H54 (cell line): ENCODE measurements around the gene C3orf49.

Experiments
- DNase-seq: peaks from one replicate; pipeline ENCODE4 v3.0.0; 2011; ENCODE audit warnings: low spot score, mixed read lengths; ENCODE audit not compliant: insufficient read length
- FAIRE-seq: peaks from 3 replicates; lab custom pipeline; 2011; peaks lifted over from hg19 to GRCh38; lab: Jason Lieb, UNC
- POLR2A ChIP-seq: IDR thresholded peaks from 2 replicates; pipeline ENCODE4 v1.6.1; 2011; ENCODE audit warnings: low read depth, mild to moderate bottlenecking, low read length

C3orf49 gene

DNA sequence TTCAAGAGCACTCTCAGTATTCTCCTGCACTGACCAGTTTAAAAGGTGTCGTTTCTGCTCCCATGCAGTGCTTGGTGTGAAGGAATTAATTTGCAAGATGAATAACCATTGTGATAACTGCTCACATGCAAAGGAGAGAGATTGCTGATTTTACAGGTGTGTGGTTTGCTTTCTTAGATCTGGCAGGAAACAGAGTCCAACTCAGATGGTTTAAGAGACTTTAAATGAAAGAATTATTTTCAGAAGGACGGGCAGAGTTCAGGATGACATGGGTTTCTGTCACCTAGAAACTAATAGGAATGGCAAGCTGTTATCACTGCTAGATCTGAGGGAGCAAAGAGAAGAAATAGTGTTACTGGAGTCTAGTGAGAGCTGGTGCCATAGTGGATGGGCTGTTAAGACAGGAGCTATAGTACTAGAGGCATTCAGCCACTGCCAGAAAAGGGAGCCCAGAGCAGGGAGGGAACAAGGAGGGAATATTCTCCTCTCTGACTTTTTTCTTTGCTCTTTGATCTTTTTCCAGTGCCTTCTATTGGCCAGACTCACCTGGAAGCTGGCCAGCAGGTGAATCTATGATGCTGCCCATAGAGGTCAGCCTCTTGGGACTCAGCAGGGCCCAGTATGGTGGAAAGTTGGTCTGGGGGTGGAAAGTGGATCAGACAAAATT is 59.4 kb downstream of the C3orf49 start:
- FAIRE-seq (no peak), DNase-seq (no peak)
- TF ChIP-seq POLR2A, result no peak

GRCh38 chr3:63880653-63881052 is 61.6 kb downstream of the C3orf49 start:
- no peak for DNase-seq
- no peak for FAIRE-seq
- TF ChIP-seq POLR2A, result no peak

DNA sequence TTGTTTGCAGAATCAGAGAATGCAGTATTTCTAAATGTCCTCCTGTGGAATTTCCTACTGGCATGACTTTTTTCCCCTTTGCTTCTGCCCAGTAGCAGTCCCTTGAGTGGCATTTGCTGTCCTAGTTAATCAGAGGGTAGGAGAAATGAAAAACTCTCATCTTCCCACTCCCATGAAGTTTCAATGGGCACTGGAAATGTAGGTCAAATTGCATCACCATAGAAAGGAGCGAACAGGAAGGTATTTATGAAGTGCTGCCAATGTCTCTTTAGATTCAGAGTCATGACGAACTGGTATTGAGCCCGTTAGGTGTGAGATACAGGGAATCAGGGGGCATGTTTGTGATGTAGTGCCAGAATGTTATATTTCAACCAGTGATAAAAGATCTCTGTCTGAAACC is 67.8 kb downstream of the C3orf49 start:
- no peak for FAIRE-seq
- DNase-seq, result no peak
- no peak for TF ChIP-seq POLR2A

DNA sequence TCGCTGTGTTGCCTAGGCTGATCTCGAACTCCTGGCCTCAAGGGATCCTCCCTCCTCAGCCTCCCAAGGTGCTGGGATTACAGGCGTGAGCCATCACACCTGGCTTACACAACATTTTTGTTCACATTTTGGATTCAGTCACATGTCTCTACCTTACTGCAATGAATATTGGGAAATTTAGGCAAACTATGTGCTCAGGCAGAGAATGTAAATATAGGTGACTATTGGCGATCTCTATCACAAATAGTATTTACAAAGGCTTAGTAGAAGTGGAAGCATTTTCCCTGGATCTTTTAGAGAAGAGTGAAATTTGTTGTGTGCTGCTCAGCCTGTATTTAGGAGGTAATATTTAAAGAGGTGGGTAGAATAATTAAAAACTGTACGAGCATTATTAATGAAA is 72.4 kb downstream of the C3orf49 start:
- DNase-seq, result no peak
- no peak for FAIRE-seq
- no peak for TF ChIP-seq POLR2A

- TF ChIP-seq POLR2A, result no peak
- no peak for DNase-seq
- no peak for FAIRE-seq
Measured at GRCh38 chr3:63892773-63893352, 73.8 kb downstream of the C3orf49 start.

- DNase-seq (no peak), FAIRE-seq (no peak)
- TF ChIP-seq POLR2A, result no peak
Measured at GRCh38 chr3:63895422-63896189, 76.5 kb downstream of the C3orf49 start.

DNA sequence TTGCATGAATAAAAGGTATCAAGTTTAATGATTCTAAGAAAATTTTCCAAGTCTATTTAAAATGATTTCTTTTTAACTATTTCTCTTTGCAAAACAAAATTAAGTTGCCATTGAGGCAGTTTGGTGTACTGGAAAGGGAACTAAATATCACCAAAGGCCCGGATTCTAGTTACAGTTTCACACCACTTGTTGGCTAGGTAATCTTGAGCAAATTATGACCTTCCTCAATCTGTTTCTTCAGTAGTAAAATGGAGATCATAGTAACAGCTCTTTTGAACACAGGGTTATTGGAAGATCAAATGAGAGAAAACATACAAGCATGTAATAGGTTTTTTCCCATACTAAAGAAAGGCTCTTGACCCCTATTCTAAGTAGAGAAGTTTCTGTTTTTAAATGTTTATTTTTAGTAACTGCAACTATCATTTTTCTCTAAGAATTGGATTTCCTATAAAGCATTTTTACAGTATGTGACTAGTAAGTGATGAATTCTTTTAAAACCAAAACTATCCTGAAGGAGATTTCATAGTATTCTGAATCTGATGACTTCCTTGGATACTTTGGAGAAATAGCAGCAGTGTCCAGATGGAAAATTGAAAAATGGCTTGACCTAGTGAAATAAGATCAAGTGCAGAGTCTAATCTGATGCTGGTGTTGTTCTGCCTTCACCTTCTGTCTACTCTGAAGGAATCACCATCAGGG is 77.4 kb downstream of the C3orf49 start:
- FAIRE-seq, result no peak
- no peak for DNase-seq

More for the DNA sequence above, 77.4 kb downstream of the C3orf49 start:
- no peak for TF ChIP-seq POLR2A
